SK-N-SH (cell line): ENCODE measurements around the gene UBE2Z. TPM values are rescaled to one million over a fixed set of nuclear protein-coding genes. Genes with fewer than 3 reads are reported as not detected.

Experiments used
- CTCF ChIA-PET: fragments of 300-600, 350-600 bp; formaldehyde crosslinking; extraction: SDS; loops from one replicate; lab custom pipeline; 2021; lab: Yijun Ruan, JAX
- POLR2A ChIA-PET: fragments of 350-600 bp; sonication (Branson Sonifier 250); formaldehyde crosslinking; extraction: SDS; loops from one replicate; lab custom pipeline; 2020; ENCODE audit warnings: antibody characterized with exemption, inconsistent platforms; lab: Yijun Ruan, JAX
- DNase-seq: peaks from one replicate; pipeline ENCODE4 v3.0.0; 2012
- H2AFZ ChIP-seq: fragments of 200-600 bp; sonication (generic); 2 replicates; pipeline ENCODE4 v1.8.1; 2016; ENCODE audit warnings: antibody characterized with exemption, mild to moderate bottlenecking, low read depth
- H3F3A ChIP-seq: fragments of 200-600 bp; sonication (generic); replicated peaks from 2 replicates; pipeline ENCODE3; 2016; ENCODE audit warnings: antibody characterized with exemption, mild to moderate bottlenecking; ENCODE audit not compliant: insufficient read depth
- H3K27ac ChIP-seq, 2 experiments: fragments of 200-500 bp in 1 of 2; fragments of 200-600 bp in 1 of 2; sonication (Bioruptor generic) in 1 of 2; sonication (generic), shearing (Covaris generic) in 1 of 2; 2 replicates each; pipeline versions ENCODE4 v1.5.1 to v1.6.1; 2014 to 2016; ENCODE audit warnings: low read depth in 2 of 2, inconsistent platforms in 1 of 2, low read length in 1 of 2, mild to moderate bottlenecking in 1 of 2, mixed read lengths in 1 of 2
- H3K27me3 ChIP-seq: fragments of 200-600 bp; sonication (generic), shearing (Covaris generic); 2 replicates; pipeline ENCODE4 v1.6.1; 2016; ENCODE audit warnings: mixed run types; ENCODE audit not compliant: insufficient read depth
- H3K36me3 ChIP-seq, 2 experiments: fragments of 200-500 bp in 1 of 2; fragments of 200-600 bp in 1 of 2; sonication (Bioruptor generic) in 1 of 2; sonication (generic) in 1 of 2; replicated peaks in 1 of 2; 2 replicates each; pipeline versions ENCODE3 to v1.5.1; 2014 to 2016; ENCODE audit warnings: low read length in 1 of 2, mild to moderate bottlenecking in 1 of 2; ENCODE audit not compliant: insufficient read depth in 2 of 2, control insufficient read depth in 1 of 2
- H3K4me1 ChIP-seq, 2 experiments: fragments of 200-500 bp in 1 of 2; fragments of 200-600 bp in 1 of 2; sonication (Bioruptor generic) in 1 of 2; sonication (generic), shearing (Covaris generic) in 1 of 2; 2 replicates each; pipeline versions ENCODE4 v1.5.1 to v1.6.1; 2014 to 2016; ENCODE audit warnings: low read depth in 1 of 2, low read length in 1 of 2, mixed run types in 1 of 2; ENCODE audit not compliant: insufficient read depth in 2 of 2, control insufficient read depth in 1 of 2
- H3K4me2 ChIP-seq: fragments of 200-600 bp; sonication (generic), shearing (Covaris generic); 2 replicates; pipeline ENCODE4 v1.6.1; 2017; ENCODE audit warnings: mixed run types
- H3K4me3 ChIP-seq, 2 experiments: fragments of 200-500 bp in 1 of 2; fragments of 200-600 bp in 1 of 2; sonication (Bioruptor generic) in 1 of 2; sonication (generic), shearing (Covaris generic) in 1 of 2; 2 replicates each; pipeline versions ENCODE4 v1.5.1 to v1.8.1; 2014 to 2016; ENCODE audit warnings: low read depth in 2 of 2, inconsistent platforms in 1 of 2, low read length in 1 of 2, mild to moderate bottlenecking in 1 of 2, mixed read lengths in 1 of 2, moderate library complexity in 1 of 2
- H3K79me2 ChIP-seq: fragments of 200-600 bp; sonication (generic); 2 replicates; pipeline ENCODE4 v1.8.1; 2017; ENCODE audit warnings: mild to moderate bottlenecking; ENCODE audit not compliant: insufficient read depth
- H3K9ac ChIP-seq: fragments of 200-600 bp; sonication (generic); 2 replicates; pipeline ENCODE4 v1.6.1; 2017; ENCODE audit warnings: mixed run types
- H3K9me2 ChIP-seq: fragments of 200-600 bp; sonication (generic); 2 replicates; pipeline ENCODE4 v1.6.1; 2017; ENCODE audit warnings: mixed run types
- H3K9me3 ChIP-seq: fragments of 200-600 bp; sonication (generic); 2 replicates; pipeline ENCODE4 v1.6.1; 2017; ENCODE audit warnings: mixed run types, mild to moderate bottlenecking, moderate library complexity
- H4K20me1 ChIP-seq: fragments of 200-600 bp; sonication (generic); 2 replicates; pipeline ENCODE4 v1.6.1; 2017; ENCODE audit warnings: mild to moderate bottlenecking, mixed run types; ENCODE audit not compliant: insufficient read depth
- CHD2 ChIP-seq: fragments of 150-350 bp; IDR thresholded peaks from 2 replicates; pipeline ENCODE4 v1.6.1; 2018; ENCODE audit warnings: low read length; ENCODE audit not compliant: partially characterized antibody
- ELF1 ChIP-seq: IDR thresholded peaks from 2 replicates; pipeline ENCODE4 v1.4.0; 2012
- EP300 ChIP-seq, 2 experiments: IDR thresholded peaks; 2 replicates each; pipeline versions ENCODE4 v1.4.0 to v1.6.1; 2012; ENCODE audit warnings: borderline replicate concordance in 1 of 2, low read depth in 1 of 2, low read length in 1 of 2
- FOSL2 ChIP-seq: IDR thresholded peaks from 2 replicates; pipeline ENCODE4 v1.4.0; 2012; ENCODE audit warnings: low read depth, mild to moderate bottlenecking, moderate library complexity, borderline replicate concordance
- GATA2 ChIP-seq: sonication (generic); formaldehyde crosslinking; IDR thresholded peaks from 2 replicates; pipeline ENCODE4 v1.5.0; 2020; ENCODE audit warnings: mild to moderate bottlenecking, missing genetic modification reagents
- JUND ChIP-seq: IDR thresholded peaks from 2 replicates; pipeline ENCODE4 v1.4.0; 2012
- MEF2A ChIP-seq: IDR thresholded peaks from 2 replicates; pipeline ENCODE4 v1.4.0; 2012; ENCODE audit warnings: low read depth, borderline replicate concordance
- MXI1 ChIP-seq: IDR thresholded peaks from 2 replicates; pipeline ENCODE4 v1.6.1; 2012; ENCODE audit warnings: mild to moderate bottlenecking, low read depth, low read length, improper control_type of control experiment
- RAD21 ChIP-seq: IDR thresholded peaks from 2 replicates; pipeline ENCODE4 v1.6.1; 2012; ENCODE audit warnings: mild to moderate bottlenecking, low read length
- SIN3A ChIP-seq: IDR thresholded peaks from 2 replicates; pipeline ENCODE4 v1.6.1; 2012; ENCODE audit warnings: low read depth, mild to moderate bottlenecking, low read length, moderate library complexity, borderline replicate concordance
- SMC3 ChIP-seq: IDR thresholded peaks from 2 replicates; pipeline ENCODE4 v1.6.1; 2012; ENCODE audit warnings: low read depth, low read length, improper control_type of control experiment
- TEAD4 ChIP-seq: IDR thresholded peaks from 2 replicates; pipeline ENCODE4 v1.4.0; 2012; ENCODE audit warnings: mild to moderate bottlenecking, borderline replicate concordance; ENCODE audit not compliant: insufficient read depth
- YY1 ChIP-seq: IDR thresholded peaks from 2 replicates; pipeline ENCODE4 v1.4.0; 2012; ENCODE audit warnings: low read depth, mild to moderate bottlenecking
- WGBS: methylation state at CpG from one replicate; pipeline ENCODE4 v1.1.6; 2017; ENCODE audit warnings: low lambda C conversion rate; 5-methylcytosine and 5-hydroxymethylcytosine counted together
- polyA plus RNA-seq, 3 experiments: library from polyadenylated mRNA; depleted of rRNA; stranded (reverse); fragments of >200 nt; gene quantifications; 2 replicates each; pipeline ENCODE4 v1.2.3, GENCODE V29; 2012
- TF ChIP-seq, protein P1 (sequence below): IDR thresholded peaks from 2 replicates; pipeline ENCODE4 v1.4.0; 2012; ENCODE audit warnings: low read depth, borderline replicate concordance
- TF ChIP-seq, protein P2 (sequence below): fragments of 150-350 bp; IDR thresholded peaks from 2 replicates; pipeline ENCODE4 v1.6.1; 2017; ENCODE audit warnings: antibody characterized with exemption, low read length, low read depth, borderline replicate concordance
- TF ChIP-seq, protein P3 (sequence below): IDR thresholded peaks from 2 replicates; pipeline ENCODE4 v1.4.0; 2012; ENCODE audit warnings: low read depth

Gene UBE2Z
- polyA plus RNA-seq, 1 of the 3 experiments (the other 2 are of a cell fraction) = 168 TPM

DNA sequence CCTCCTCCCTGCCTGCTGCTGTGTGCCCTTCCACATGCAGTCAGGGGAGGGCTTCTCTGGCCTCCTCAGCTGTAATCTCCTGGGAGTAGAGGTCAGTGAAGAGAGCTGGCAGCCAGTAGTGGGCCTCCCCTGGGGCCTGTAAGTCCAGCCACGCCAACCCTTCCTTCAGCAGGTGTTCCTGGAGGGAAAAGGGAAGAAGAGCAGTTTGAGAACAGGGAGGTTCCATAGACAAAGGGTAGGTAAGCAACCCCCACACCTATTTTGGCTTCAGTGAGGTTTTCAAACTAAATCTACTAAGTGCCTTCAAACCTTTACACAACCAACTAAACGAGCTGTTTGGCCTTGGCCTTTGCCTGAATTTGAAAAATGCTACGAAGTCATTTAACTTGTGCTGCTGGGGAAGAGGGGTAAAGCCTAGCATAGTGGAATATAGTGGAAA lies 22.2 kb downstream of the UBE2Z start:
- H2AFZ ChIP-seq = no peak overlapping the region
- H3K36me3 ChIP-seq = peaks cover 76 to 83% of the 10 kb centered on the region in 2 experiments
- H3K4me1 ChIP-seq = no peaks in the 10 kb centered on the region
- no peaks in the 10 kb centered on the region for H3K27me3 ChIP-seq
- no peak overlapping the region; a peak in 1 of 4 replicates for H3K27ac ChIP-seq
- H3K79me2 ChIP-seq = 0 out of 2 replicates have a peak, but pooled peaks cover 5% of the 10 kb centered on the region
- POLR2A ChIA-PET = interaction anchor here (0.8 kb wide), 1 partner anchor 10 kb away, joined by 3 read pairs; no protein-coding TSS in a partner anchor
- H3K4me2 ChIP-seq = no peak overlapping the region
- no peak for DNase-seq
- CTCF ChIA-PET = interaction anchor here (0.6 to 2.4 kb wide), 5 partner anchors 46 to 206 kb away, joined by 3 to 11 read pairs (median 5); no protein-coding TSS in a partner anchor
- no peak overlapping the region for H3K4me3 ChIP-seq
- WGBS = 83% methylated on average over 3 of the region's 3 CpGs
- TF ChIP-seq JUND (0 out of 2 replicates have a peak, but pooled peaks have one; percentile 8), SMC3 (no peak)
- peaks cover 62% of the 10 kb centered on the region for H3F3A ChIP-seq
- no peaks in the 10 kb centered on the region for H3K9me3 ChIP-seq
- no peaks in the 10 kb centered on the region for H3K9me2 ChIP-seq
- H3K9ac ChIP-seq = no peak overlapping the region
- no peaks in the 10 kb centered on the region for H4K20me1 ChIP-seq

DNA sequence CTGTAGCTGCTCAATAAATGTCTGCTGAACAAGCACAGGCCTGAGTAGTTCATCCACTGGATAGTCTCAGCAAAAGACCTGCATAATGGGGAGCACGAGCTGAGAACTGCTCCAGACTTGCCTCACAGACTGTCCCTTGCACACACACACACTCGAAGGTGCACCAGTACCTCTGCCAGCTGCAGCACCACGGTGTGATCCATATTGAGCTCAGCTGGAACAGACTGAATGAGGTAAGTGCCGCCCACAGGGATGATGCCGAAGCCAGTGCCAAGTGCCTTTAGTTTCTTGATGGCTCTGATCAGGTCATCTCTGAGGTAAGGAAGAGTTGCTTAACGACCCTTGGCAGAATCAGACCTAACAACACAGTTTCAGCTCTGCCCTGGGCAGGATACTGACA lies 24.8 kb downstream of the UBE2Z start:
- Histone ChIP-seq H3K27ac (no peak overlapping the region), H3K36me3 (peaks cover 73 to 74% of the 10 kb centered on the region in 2 experiments), H2AFZ (no peak overlapping the region), H4K20me1 (no peaks in the 10 kb centered on the region), H3K27me3 (no peaks in the 10 kb centered on the region), H3K9ac (no peak overlapping the region), H3K79me2 (0 out of 2 replicates have a peak, but pooled peaks cover 1% of the 10 kb centered on the region), H3K9me2 (no peaks in the 10 kb centered on the region), H3K9me3 (no peaks in the 10 kb centered on the region), H3F3A (peaks cover 53% of the 10 kb centered on the region), H3K4me2 (no peak overlapping the region), H3K4me3 (no peak overlapping the region), H3K4me1 (no peaks in the 10 kb centered on the region)
- POLR2A ChIA-PET = interaction anchor here (2.0 kb wide), 1 partner anchor 11 kb away, joined by 11 read pairs; the partner anchor contains the start of gene SNF8
- no peak for DNase-seq
- CTCF ChIA-PET = interaction anchor here (0.7 to 1.3 kb wide), 2 partner anchors 54 to 99 kb away, joined by 3 read pairs; no protein-coding TSS in a partner anchor
- TF ChIP-seq SIN3A (no peak), FOSL2 (no peak)
- WGBS = 95% methylated on average over 2 of the region's 6 CpGs

DNA sequence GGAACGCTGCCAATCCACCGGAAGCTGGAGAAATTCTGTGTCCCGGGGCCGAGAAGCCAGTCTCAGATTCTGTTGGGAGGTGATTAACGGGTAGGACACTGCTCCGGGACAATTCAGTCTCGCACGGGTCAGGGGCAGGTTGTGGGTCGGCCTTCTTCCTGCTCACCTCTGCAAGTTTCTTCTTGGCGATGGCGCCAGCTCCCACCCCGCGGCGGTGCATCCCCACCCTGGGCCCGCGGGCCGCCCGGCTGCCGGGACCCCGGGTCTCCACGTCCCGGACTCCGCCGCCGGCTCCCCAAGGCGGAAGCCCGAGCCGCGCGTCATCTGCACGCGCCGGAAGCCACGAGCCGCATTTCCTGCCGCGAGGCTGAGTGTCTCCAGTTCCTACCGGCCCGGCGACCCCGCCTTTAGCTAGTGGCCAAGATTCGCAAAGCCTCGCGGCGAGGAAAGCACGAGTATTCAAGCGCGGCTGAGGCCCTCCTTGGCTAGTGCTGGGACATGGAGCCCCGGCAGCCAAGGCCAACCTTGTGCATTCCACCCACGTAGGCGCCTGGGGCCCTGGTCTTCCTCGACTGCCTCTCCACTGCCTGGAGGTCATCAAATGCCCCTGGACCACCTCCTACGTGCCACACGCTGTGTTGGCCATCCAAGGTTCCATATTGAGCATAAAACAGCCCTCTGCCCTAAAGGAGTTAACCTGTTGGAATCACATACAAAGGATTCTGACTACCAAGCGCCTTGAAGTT lies 36.5 kb downstream of the UBE2Z start, which contains the start of gene SNF8:
TSS of gene SNF8 (minus strand) at position 328 of the 746 bp plus-strand sequence. CDS start at position 220, 108 bp downstream.
- Histone ChIP-seq H3K9me3 (no peaks in the 10 kb centered on the region), H3K4me1 (peaks cover 0 to 11% of the 10 kb centered on the region in 2 experiments; a peak in 1 of 4 replicates), H3K9ac (peak within 1 kb of the TSS; percentile 75), H3K79me2 (peaks cover 34% of the 10 kb centered on the region), H3K9me2 (no peaks in the 10 kb centered on the region), H4K20me1 (no peaks in the 10 kb centered on the region), H3K36me3 (peaks cover 5 to 33% of the 10 kb centered on the region in 2 experiments), H3K4me2 (peak within 1 kb of the TSS; percentile 93), H3K27me3 (no peaks in the 10 kb centered on the region), H3F3A (no peaks in the 10 kb centered on the region), H3K27ac (peak within 1 kb of the TSS; percentile 73 to 74), H3K4me3 (peak within 1 kb of the TSS; percentile 64 to 85), H2AFZ (peak within 1 kb of the TSS; percentile 96)
- POLR2A ChIA-PET = interaction anchor here (0.6 to 2.0 kb wide), 6 partner anchors 9 to 97 kb away, joined by 3 to 11 read pairs (median 4); partner anchors contain the start of gene ATP5MC1
- CTCF ChIA-PET = interaction anchor here (1.0 to 1.5 kb wide), 5 partner anchors 8 to 273 kb away, joined by 3 to 4 read pairs (median 3); no protein-coding TSS in a partner anchor
- WGBS = 4% methylated on average over 52 of the region's 55 CpGs
- DNase-seq = peak; percentile 99
- no peak; the same call in 1 of the 2 replicates for TF ChIP-seq MEF2A
- TF ChIP-seq FOSL2 = no peak
- TF ChIP-seq CHD2 = no peak
- TF ChIP-seq YY1 = peak; percentile 26; the same call in 1 of the 2 replicates
- TF ChIP-seq JUND = no peak
- TF ChIP-seq ELF1 = peak; percentile 98
- no peak for TF ChIP-seq GATA2
- TF ChIP-seq EP300 (IDR thresholded peaks at IDR 0.05; ENCODE audit: borderline replicate concordance in 1 of 2, low read depth in 1 of 2, low read length in 1 of 2) = peak in 1 of 2 experiments; percentile 23; a peak in 1 of 4 replicates
- TF ChIP-seq, protein P1, sequence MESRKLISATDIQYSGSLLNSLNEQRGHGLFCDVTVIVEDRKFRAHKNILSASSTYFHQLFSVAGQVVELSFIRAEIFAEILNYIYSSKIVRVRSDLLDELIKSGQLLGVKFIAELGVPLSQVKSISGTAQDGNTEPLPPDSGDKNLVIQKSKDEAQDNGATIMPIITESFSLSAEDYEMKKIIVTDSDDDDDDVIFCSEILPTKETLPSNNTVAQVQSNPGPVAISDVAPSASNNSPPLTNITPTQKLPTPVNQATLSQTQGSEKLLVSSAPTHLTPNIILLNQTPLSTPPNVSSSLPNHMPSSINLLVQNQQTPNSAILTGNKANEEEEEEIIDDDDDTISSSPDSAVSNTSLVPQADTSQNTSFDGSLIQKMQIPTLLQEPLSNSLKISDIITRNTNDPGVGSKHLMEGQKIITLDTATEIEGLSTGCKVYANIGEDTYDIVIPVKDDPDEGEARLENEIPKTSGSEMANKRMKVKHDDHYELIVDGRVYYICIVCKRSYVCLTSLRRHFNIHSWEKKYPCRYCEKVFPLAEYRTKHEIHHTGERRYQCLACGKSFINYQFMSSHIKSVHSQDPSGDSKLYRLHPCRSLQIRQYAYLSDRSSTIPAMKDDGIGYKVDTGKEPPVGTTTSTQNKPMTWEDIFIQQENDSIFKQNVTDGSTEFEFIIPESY = no peak
- no peak for TF ChIP-seq TEAD4
- peak; percentile 77; the same call in 1 of the 2 replicates for TF ChIP-seq MXI1
- TF ChIP-seq, protein P2, sequence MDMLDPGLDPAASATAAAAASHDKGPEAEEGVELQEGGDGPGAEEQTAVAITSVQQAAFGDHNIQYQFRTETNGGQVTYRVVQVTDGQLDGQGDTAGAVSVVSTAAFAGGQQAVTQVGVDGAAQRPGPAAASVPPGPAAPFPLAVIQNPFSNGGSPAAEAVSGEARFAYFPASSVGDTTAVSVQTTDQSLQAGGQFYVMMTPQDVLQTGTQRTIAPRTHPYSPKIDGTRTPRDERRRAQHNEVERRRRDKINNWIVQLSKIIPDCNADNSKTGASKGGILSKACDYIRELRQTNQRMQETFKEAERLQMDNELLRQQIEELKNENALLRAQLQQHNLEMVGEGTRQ = no peak
- TF ChIP-seq, protein P3, sequence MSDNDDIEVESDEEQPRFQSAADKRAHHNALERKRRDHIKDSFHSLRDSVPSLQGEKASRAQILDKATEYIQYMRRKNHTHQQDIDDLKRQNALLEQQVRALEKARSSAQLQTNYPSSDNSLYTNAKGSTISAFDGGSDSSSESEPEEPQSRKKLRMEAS = peak; percentile 98
- TF ChIP-seq RAD21 = no peak
